NCI-H2081 (cell line): ENCODE data around the gene CFAP410.

Experiments used
- DNase-seq, 2 experiments: peaks; one replicate each; lab custom pipeline; 2025; lab: John Stamatoyannopoulos, UW

The CFAP410 gene

DNA sequence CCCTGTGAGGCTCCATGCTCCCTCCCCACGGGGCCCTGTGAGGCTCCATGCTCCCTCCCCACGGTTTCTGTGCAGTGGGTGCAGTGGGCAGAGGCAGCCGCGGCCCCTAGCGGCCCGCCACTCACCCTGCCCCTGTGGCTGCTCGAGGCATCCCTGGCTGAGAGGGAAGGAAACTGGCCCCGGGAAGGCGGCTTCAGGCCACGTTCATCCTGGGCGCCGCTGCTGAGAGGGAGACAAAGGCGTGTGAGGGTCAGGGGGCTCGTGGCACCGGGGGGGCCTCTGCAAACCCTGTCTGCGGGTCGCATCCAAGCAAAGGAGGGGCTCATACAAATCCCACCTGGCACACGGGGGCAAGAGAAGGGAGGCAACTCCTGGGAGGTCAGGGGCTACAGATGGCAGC is 8.5 kb downstream of the CFAP410 start:
- no peak for DNase-seq

DNA sequence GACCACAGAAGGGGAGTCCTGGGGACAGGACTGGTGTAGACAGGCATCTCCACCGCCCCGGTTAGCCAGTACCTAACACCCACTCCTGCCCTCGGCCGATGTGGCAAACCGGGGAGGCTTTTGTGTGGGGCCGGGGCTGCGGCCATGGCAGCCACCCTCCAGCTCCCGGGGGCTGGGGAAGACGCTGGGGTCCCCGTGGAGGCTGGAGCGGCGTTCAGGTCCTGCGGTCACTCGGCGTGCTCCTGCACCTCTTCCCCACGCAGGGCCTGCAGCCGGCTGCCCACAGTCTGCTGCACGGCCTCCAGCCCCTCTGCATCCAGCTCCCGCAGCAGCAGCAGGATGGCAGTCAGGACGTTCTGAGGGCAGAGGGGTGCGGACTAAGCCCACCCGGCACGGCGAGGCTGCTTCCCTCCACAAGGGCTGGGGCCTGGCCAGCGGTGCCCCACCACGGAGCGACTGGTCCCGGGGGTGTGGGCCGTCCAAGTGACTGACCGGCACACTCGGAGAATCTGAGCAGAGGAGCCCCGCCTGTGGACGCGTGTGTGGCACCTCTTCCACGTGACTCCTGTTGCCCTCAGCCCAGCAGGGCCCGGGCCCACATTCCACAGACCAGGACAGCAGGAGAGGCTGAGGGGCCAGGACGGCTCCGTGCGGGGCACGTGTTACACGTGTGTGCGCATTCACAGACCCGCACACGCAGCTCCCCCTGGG is 9.1 kb downstream of the CFAP410 start:
- DNase-seq, result no peak

DNA sequence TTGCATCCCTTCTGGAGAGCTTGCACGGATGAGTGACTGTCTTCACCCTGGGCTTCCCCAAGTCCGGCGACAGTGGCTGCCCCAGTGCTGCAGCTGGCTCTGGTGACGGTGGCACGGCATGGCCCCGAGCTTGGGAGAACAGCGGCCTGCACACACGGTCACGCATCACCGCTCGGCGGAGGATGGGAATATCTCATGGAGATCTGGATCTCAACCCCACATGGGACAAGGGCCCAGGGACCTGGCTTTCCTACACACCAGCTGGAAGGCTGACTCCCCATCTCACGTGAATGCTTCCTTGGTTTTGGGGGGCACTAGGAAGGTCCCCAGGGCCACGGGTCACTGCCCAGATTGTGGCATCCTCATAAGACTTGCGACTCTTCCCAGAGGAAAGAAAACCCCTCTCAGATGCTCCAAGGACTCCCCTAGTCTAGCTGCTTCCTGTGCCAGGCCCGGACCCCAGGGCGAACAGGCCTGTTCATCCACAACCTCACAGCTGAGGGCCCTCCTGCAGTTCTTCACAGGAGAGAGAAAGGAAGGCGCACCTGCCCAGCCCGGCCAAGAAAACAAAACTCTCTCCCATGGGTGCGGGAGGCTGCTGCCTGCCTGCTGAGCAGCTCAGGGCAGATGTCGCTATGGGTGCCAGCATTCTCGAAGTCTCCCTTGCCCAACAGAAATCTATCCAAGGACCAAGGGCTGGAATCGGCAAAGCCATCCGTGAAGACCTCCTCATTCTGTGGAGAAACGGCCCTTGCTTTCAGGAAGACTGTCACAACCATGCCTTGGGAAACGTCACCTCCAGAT is 9.9 kb downstream of the CFAP410 start:
- no peak for DNase-seq

DNA sequence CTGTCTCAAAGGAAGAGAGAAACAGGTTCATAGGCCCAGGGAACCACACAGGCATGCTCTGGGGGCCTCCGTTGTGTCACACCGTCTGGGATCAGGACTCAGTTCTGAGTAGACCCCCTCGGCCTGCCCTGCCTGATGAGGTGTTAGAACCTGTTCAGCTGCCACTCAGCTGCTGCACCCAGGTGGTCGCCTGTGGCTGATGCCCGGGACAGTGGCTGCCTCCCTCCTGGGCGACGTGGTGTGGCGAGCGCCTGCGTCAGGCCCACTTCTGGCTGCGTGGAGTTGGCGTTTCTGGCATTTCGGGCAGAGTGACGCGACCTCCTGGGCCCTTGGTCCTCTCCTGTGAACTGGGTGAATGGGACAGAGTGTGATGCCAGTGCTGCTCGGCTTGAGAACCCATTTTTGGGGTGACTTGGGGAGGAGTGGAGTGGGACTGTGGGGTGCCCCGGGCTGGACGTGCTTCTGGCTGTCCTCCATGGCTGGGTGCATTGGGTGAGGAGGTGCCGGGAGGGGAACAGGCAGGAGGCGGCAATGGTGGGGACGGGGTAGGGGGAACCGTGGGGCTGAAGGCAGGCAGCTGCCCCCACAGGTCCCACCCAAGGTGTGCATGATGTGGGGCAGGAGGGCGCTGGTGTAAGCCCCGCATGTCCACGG is 10.8 kb downstream of the CFAP410 start:
- no peak for DNase-seq

DNA sequence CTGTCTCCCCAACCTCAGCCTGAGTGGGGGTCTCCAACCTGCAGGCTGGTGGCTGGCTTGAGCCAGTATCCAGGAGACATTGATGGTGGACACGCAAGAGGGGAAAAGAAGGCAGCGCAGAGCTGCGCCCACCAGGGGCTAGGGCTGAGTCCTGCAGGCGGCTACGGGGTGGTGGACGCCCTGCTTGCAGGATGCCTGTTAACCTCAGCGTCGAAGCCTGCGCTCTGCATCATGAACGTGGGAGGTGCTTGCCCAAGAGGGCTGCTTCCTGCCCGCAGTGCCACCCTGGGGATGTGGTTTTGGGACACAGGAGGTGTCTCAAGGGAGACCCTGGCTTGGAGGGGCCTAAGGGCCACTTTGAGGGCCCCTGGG is 11.6 kb downstream of the CFAP410 start:
- DNase-seq, result no peak

DNA sequence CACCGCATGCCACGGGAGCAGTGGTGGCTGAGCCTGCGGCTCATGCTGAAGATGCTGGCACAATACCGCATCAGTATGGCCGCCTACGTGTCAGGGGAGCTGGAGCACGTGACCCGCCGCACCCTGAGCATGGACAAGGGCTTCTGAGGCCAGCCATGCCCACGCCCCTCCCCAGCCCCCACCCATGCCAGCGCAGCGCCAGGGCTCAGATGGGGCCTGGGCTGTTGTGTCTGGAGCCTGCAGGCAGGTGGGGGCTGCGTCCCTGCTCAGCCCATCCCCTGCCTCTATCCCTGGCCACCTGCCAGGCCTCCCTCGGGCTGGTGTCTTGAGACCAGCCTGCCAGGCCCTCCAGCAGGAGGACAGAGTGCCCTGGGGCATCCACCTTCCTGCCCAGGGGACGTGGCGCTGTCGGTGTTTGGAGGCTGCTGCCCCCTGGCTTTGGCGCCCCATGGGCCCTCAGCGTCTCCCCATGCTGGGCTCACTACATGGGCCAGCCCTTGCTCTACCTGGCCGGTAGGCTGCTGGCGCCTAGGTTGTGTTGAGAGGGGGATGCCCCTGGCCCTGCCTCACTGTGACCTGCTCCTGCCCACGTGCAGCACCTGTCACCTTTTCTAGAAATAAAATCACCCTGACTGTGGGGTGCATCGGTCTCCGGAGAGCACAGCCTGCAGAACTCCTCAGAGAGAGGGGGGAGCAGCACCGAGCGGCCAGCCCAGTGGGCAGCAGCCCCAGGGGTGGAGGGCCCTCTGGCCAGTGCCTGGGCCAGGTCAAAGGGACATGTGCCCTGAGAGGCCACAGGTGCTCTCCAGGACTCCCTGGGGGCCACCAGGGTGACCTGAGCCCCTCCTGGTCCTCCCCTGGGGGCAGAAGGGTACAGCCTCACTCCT is 12.2 kb downstream of the CFAP410 start:
- DNase-seq, result no peak

DNA sequence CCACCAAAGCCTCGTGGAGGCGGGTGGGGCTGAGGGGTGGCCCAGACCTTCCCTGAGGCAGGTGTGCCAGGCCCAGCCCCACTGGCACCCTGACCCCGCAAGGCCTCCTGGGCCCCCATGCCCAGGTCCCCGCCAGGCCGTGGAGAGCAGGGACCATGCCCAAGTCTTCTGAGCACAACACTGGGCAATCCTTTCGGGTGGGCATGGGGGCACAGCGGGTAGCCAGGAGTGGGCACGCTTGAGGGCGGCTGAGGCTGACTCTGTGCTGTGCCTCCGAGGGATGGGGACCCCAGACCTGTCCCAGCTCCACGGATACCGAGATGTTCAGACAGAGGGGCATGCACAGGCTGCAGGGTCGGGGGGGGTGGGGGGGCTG is 12.9 kb downstream of the CFAP410 start:
- DNase-seq, result no peak

DNA sequence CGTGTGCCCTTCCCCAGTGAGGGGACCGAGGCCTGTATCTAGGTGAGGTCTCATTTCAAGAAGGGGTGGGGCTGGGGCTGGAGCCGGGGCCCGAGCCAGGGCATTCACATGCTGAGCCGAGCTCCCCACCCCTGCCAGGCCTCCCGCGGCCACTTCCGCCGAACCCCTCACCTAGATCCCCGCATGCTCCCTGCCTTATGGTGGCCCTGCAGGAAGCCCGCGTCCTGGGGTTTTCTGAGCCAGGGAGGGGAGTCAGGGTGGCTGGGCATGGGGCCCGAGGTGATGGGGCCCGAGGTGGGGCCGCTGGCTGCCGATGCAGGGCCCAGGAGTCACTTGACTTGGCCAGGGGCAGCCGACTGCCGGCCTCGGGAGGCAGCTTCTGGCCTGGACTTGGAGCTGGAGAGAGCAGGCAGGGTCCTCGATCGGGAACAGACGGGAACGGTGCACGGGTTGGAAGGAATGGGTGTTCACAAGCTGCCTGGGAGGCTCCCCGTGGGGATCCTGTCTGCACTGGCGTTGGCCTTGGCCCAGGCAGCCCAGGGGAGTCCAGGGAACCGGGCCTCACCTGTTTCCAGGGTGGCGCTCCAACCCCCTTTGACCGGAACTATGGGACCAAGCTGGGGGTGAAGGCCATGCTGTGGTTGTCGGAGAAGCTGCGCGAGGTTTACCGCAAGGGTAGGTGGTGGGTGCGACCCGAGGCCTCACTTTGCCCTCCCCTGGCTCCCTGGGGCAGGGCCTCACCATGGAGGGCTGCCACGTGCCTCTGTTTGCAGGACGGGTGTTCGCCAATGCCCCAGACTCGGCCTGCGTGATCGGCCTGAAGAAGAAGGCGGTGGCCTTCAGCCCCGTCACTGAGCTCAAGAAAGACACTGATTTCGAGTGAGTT is 13.6 kb downstream of the CFAP410 start:
- DNase-seq, result no peak

DNA sequence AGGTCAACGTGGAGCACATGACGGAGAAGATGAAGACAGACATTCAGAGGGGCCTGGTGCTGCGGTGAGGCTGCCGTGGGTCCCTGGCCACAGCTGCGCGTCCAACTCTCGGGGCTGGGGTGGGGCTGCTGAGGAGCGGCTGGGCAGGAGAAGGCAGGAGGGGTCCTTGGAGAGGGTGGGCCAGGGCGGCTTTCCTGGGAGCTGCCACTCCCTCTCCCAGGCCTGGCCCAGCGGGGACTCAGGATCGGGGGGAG is 14.4 kb downstream of the CFAP410 start:
- DNase-seq, result no peak

DNA sequence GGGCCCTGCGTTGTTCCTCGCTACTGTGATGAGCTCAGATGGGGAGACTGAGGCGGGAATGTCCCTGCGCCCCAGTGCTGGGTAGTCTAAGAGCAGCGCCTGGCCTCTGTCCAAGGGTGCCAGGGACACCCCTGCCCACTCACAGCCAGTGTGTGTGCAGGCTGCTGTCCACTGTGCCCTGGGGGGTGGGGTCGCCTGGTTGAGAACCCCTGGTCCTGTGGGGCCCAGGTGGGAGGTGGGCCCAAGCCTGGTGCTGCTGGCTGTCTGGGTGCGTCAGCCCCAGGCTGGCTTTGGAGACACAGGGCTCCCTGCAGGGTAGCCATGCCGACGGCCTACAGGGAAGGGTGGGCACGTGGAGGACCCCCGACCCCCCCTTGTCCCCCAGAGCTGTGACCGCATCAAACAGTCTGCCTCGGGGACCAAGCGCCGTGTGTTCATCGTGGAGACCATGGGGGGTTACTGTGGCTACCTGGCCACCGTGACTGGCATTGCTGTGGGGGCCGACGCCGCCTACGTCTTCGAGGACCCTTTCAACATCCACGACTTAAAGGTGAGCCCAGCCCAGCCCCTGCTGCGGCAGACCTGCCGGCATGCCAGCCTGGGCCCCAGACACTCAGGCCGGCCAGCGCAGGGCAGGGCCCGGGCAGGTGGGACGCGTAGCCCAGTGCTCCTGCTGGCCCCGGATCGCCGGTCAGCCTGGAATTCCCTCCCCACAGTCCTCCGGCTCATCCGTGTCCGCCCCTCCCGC is 14.9 kb downstream of the CFAP410 start:
- no peak for DNase-seq

DNA sequence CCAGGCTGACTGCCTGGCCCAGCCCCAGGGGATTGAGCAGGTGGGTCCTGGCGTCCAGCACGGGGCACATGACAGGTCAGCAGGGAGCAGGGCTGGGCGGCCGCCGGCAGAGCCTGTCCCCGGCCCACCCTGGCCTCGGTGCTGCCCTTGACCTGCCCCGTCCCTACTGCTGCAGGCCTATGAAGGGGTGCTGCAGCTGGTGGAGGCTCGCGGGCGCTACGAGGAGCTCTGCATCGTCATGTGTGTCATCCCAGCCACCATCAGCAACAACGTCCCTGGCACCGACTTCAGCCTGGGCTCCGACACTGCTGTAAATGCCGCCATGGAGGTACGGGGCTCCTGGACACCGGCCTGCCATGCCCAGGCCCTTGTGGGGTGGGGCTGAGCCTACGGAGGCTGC is 15.6 kb downstream of the CFAP410 start:
- DNase-seq, result no peak

DNA sequence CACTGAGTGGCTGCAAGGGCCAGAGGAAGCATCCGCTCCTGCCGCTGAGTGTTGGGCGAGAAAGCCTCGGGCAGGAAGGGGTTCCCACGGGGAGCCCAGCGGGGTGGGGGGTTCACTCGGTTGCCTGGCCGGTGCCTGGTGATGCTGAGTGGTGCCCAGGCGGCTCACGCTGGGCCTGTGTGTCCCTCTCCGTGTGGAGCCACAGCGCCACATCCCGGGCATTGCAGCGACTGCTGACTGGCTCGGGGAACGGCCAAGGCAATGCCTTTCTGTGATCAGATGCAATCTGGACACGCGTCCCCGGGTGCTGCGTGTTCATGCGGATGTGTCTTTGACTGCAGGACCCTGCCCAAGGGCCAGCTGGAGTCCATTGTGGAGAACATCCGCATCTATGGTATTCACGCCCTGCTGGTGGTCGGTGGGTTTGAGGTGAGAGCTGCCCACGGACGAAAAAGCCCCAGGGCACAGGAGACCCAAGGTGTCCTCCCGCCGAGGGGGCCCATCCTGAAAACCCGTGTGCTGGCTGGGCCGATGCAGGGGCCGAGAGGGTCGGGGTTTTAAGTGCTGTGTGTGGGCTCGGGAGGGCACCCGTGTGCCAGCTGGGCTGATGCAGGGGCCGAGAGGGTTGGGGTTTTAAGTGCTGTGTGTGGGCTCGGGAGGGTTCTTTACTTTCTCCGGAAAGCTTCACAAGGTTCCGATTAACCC is 16.4 kb downstream of the CFAP410 start:
- DNase-seq, result no peak

DNA sequence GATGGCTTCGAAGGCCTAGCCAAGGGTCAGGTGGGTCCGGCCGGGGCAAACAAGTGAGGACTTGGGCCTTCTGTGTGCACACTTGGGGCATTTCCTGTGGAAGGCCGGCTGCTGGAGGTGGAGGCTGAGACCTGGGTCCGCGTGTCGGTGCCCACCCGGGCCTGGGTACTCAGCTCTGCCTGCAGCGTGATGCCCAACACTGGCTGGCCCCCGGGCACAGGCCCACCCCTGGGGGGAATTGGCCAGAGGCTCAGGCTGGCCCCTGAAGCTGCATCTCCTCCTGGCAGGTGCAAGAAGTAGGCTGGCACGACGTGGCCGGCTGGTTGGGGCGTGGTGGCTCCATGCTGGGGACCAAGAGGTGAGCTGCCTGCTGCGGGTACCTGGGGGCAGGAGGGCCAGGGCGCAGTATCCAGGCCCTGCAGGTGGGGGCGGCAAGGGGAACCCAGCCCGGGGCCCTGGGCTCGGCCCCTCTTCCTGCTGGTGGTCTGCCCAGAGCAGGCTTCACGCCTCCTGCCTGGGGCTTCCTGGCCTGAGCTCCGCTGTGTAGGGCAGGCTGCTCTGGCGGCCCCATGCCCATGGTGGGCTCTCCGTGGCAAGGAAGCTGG is 17.2 kb downstream of the CFAP410 start:
- no peak for DNase-seq

DNA sequence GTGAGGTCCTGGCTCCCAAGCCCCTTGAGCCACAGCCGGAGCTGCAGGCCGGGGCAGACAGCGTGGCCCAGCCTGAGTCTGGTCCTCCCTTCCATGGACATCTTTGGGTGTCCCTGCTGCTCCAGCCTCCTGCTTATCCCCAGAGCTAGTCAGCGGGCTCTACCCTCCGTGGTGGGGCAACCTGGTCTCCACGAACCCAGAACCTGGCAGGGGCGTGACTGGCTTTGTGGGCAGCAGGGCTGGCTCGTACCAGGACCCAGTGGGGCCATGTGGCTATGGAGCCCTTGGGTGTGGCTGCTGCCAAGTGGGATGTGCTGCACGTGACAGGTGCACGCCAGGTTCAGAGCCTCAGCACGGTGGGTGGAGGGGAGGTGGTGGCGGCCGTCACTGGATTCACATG is 18.3 kb downstream of the CFAP410 start:
- DNase-seq, result no peak

DNA sequence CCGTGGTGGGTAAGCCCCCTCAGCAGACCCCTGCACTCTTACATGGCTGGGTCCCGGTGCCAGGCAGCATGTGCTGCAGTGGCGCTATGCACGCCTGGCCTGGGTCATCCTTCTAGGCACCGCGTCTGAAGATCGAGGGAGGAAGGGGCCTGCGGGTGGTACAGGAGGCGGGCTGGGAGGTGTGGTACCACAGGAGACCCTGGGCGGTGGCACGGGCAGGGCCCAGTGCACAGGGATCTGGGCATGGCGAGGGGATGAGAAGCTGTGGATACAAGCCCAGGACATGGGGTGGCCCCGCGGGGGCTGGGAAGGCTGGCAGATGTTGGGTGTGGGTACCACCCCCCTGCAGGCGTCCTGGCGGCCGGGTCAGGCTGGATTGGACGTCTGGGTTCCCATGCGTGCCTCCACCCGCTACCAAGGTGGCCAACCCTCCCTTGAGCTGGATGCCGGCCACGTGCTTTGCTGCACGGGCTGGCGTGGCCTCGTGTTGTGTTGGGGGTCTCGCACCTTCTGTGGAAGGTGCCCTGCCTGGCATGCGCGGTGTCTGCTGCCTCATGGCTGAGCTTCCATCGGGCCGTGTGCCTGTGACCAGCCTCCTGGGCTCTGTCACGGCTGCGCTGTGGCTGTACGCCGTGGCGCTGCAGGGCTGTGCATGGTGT is 19.7 kb downstream of the CFAP410 start:
- DNase-seq, result no peak

DNA sequence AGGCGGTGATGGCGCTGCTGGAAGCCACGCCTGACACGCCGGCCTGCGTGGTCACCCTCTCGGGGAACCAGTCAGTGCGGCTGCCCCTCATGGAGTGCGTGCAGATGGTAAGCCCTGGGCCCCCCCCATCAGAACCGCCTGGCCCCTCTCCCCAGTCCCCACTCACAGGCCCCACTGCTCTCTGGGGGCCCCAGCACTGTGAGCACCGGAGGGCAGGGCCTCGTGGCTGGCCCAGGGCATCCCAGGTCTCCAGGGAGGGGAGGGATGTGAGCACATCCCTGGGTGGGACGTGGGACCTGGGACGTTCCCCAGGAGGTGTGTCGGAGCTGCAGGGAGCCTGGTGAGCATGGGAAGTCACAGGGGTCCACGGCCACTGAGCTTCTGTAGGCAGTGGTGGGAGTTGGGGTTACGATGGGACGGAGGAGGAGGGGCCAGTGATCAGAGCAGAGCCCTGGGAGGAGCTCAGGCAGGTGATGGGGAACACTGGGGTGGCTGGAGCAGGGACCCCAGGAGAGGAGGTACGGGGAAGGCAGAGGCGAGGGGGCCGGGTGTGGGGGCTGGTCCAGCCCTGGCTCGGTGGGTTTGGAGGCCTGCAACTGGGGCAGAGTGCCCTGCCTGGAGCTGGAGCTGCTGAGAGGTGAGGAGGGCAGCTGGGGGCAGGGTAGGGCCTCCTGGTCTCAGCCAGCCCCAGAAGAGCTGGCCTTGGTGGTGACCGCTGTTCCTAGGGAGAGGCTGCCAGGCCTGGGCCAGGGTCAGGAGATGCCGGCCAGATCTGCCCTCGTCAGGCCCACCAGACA is 20.5 kb downstream of the CFAP410 start:
- DNase-seq, result no peak

DNA sequence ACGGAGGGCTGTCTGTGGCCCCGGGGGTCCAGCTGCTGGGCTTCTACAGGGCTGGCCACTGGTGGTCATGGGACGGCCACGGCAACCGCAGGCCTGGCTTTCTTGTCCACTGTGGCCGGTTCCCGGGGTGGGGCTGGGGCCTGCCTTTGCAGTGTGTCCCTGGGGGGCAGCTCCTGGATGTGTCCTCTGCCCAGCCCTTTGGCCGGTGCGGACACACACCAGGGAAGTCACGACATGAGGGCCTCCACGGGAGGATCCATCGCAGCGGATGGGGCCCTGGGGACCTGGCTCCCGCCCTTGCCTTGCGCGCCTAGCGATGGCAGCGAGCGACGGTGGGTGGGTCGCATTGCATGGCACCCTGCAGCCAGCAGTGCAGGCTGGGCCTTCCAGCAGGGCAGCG is 21.3 kb downstream of the CFAP410 start:
- DNase-seq, result no peak

DNA sequence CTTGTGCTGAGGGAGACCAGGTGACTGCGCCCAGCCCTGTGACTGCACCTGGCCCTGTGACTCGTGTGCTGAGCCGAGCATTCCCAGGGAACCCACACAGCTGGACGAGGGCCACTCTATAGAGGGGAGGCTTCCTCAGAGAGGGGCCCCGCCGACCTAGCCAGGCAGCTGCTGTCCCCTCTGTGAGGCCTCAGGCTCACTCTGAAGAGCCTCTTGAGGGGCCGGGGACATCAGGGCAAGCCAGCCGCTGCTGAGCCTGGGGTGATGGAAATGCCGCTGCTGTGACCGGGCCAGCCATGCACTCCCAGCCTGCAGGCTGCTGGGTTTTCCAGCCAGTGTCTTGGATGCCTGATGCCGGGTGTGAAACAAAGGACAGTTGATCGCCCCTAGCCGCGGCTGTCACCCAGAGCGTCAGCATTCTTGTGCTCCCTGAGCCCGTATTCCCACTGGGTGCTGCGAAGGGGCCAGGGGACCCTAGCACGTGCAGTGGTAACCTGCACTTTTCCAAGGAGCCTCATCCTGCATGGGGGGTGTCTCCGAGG is 21.9 kb downstream of the CFAP410 start:
- no peak for DNase-seq
